HG02938 (cell line): ENCODE measurements around the gene PFKL.
"Not testable (repeated sequence)": the region's sequence is repeated elsewhere in the genome, so short reads cannot be mapped to it uniquely, and the experiment has no call there.

Experiments used
- ATAC-seq: cut with Tn5 transposase; IDR thresholded peaks from one replicate; pipeline ENCODE4 v1.9.1; 2021; ENCODE audit warnings: mild to moderate bottlenecking, moderate library complexity; ENCODE audit not compliant: unreplicated experiment

PFKL gene

GRCh38 chr21:44337941-44338895 lies 38.4 kb downstream of the PFKL start:
- no peak for ATAC-seq

GRCh38 chr21:44338971-44339910 lies 39.4 kb downstream of the PFKL start, which contains the start of gene CFAP410:
Gene CFAP410, minus strand, starts transcription at chr21:44339390. Its CDS starts 196 bp downstream, at chr21:44339194.
- peak; percentile 69 for ATAC-seq

- not testable (repeated sequence) for ATAC-seq
Measured at GRCh38 chr21:44341726-44342458, 42.0 kb downstream of the PFKL start.

DNA sequence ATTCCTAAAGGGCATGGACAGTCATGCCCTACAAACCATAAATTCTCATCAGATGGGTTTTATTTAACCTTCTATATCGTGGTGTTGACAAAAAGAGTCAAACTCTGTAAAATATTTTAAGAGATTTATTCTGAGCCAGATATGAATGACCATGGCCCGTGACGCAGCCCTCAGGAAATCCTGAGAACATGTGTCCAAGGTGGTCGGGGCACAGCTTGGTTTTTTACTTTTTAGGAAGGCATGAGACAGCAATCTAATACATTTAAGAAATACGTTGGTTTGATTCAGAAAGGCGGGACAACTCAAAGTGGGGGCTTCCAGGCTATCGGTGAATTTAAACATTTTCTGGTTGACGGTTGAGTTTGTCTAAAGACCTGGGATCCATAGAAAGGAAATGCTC lies 43.1 kb downstream of the PFKL start:
- ATAC-seq: not testable (repeated sequence)

DNA sequence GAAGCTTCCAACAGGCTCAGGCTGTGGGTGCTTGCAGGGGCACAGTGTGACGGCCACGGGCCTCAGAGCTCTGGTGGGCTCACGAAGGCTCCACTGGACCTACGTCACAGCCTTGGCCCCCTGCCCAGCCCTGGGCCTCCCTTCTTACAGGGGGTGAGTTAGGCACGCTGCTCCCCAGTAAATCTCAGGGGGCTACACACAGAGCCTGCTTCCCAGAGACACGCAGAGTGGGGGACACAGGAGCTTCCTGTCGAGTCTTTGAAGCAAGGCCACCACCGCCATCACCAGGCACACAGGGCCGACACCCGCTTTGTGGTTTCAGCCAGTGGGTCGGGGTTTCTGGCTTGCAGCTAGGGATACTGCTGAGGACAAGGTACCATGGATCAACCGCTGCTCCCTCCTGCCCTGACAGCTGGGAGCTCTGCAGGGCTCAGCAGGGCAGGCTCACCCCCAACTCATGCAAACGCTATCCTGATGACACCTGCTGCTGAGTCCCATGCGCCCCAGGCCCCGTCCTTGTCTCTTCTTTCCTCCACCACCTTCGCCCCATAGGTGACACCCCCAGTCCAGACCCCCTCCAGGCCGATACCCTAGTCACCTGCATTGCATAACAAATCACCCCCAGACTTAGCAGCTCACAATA lies 44.8 kb downstream of the PFKL start:
- no peak for ATAC-seq

GRCh38 chr21:44345495-44345894 lies 45.6 kb downstream of the PFKL start:
- ATAC-seq: no peak

- ATAC-seq: no peak
Measured at GRCh38 chr21:44347911-44348451, 48.1 kb downstream of the PFKL start.

- no peak for ATAC-seq
Measured at GRCh38 chr21:44348861-44349260, 49.0 kb downstream of the PFKL start.

- ATAC-seq: no peak
Measured at GRCh38 chr21:44349416-44349846, 49.6 kb downstream of the PFKL start.

DNA sequence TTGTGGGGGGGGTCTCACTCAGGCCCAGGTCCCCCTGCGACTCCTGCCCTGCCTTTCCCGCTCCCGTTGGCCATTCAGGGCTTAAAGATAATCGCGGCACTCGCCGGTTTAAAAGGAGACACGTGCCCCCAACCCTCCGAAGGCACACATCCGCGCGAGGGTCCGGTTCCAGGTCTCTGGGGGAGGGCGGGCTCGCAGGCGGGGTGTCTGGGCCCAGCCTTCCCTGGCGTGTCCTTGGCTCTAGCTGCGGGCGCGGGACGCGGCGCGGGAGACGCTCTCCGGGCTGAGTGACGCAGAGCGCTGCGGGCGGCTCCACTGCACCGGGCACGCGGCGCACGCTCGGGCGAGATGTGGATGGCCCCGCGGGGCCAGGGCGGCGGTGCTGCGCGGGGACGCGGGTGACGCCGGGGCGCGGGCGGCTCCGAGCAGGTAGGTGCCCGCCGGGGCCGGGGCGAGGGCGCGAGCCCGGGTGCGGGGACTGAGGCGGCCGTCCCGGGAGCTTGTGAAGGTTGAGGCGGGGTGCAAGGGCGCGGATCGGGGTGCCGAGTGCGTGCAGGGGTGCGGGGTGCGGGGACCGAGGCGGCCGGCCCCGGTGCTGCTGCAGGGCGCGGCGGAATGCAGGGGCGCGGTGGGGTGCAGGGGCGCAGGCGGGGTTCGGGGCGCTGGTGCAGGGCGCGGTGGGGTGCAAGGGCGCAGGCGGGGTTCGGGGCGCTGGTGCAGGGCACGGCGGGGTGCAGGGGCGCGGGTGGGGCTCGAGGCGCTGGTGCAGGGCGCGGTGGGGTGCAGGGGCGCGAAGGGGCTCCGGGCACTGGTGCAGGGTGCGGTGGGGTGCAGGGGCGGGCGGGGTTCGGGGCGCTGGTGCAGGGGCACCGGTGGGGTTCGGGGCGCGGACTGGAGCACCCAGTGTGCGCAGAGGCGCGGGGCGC lies 50.3 kb downstream of the PFKL start:
- ATAC-seq: no peak

DNA sequence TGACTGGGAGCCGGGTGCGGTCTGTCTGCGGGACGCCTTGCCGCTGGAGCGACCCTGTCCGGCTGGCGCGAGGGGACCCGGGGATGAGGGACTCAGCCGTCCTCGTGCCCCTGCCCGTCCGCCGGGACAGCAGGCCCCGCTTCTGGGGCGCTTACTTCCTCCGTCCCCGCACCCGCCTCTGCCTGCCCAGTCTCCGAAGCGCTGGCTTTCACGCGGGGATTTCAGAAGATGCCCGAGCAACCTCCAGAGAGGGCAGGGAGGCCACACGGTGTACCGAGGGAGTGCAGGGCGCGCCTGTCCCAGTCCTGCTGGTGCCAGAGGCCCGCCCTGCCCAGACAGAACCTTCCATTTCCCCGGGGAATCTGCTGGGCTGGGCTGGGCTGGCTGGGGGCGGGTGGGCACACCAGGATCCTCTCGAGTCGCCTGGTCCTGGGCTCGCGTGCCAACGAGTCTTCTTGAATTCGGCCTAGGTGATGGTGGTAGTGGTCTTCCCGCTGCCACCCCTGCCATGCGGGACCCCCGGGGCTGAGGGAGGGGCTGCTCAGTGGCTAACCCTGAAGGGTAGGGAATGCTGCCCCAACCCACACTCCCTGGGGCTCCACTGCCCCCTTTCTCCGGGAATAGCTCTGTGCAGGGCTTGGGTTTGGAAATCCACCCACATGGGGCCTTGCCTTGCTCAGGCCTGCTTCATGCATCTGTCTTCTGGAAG lies 51.1 kb downstream of the PFKL start:
- no peak for ATAC-seq

GRCh38 chr21:44351535-44352252 lies 51.8 kb downstream of the PFKL start:
- ATAC-seq: no peak

GRCh38 chr21:44352253-44352860 lies 52.5 kb downstream of the PFKL start:
- no peak for ATAC-seq

DNA sequence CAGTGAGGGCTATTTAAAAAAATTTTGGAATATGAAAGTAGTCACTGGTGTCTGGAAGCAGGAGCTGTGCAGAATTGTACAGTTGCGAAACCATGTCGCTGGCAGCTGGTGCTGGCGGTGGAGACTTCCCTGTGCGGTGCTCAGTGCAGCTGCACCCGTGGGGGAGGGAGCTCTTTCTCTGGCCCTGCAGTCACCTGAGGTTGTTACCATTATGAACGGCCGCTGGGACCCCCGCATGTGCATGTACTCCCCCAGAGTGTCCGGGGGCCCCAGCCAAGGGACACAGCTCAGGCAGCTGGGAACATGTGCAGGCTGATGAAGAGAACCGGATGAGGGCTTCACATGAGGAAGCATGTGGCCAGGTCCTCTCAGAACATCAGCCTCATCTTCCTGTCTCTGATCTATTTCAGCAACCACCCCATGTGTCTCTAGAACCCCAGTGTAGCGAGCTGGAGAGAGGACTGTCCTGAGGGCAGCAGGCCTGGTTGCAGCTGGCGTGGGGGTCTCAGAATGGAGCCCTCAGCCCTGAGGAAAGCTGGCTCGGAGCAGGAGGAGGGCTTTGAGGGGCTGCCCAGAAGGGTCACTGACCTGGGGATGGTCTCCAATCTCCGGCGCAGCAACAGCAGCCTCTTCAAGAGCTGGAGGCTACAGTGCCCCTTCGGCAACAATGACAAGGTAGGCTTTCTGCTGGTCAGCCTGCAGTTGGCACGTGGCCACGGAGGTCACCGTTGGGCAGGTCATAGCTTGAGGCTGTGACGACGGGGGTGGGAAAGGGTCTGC lies 53.5 kb downstream of the PFKL start, which contains the start of gene TRPM2:
Gene TRPM2 (plus strand): TSS at position 431 of the 780 bp plus-strand sequence. CDS start 80 bp downstream, at position 511.
- no peak for ATAC-seq

DNA sequence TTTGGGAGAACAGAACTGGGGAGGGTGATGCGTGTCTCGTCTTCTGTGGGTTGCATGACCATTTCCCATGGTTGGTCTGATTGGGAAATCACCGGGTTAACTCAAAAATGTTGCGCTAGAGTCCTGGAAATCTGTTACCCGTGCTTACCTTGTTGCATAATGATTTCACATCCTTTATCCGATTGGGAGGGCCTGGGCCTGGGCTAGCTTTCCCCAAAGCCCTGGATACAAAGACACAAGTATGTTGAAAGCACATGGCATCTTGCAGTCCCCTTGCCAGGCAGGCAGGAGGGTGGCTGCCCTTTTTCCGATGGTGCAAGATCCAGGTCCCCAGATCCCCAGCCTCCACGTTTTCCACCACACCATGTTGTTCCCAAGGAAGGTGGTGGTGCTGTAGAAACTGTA lies 54.1 kb downstream of the PFKL start:
- ATAC-seq: no peak
